Keratinocyte (primary cell): ENCODE measurements around the gene DISP1. TPM values are rescaled to one million over a fixed set of nuclear protein-coding genes. Genes with fewer than 3 reads are reported as not detected.

Experiments
- DNase-seq: peaks from one replicate; pipeline ENCODE4 v3.0.0-alpha.2; 2011; ENCODE audit warnings: low read depth, missing footprints, low spot score
- FAIRE-seq: peaks from 2 replicates; lab custom pipeline; 2011; peaks lifted over from hg19 to GRCh38; lab: Jason Lieb, UNC
- H2AFZ ChIP-seq: 2 replicates; pipeline ENCODE4 v1.6.0; 2012; ENCODE audit warnings: low read length, control low read depth, inconsistent platforms; ENCODE audit not compliant: control insufficient read depth
- H3K27ac ChIP-seq: 2 replicates; pipeline ENCODE4 v1.5.1; 2011; ENCODE audit warnings: low read length; ENCODE audit not compliant: control insufficient read depth, insufficient read depth
- H3K27me3 ChIP-seq: 3 replicates; pipeline ENCODE4 v1.6.0; 2011; ENCODE audit warnings: low read length; ENCODE audit not compliant: control insufficient read depth, insufficient read depth; ENCODE audit errors: extremely low read depth
- H3K36me3 ChIP-seq, 2 experiments: 2 replicates in 1 of 2; 3 replicates in 1 of 2; pipeline ENCODE4 v1.5.1; 2011; ENCODE audit warnings: low read length in 2 of 2, mild to moderate bottlenecking in 1 of 2; ENCODE audit not compliant: control insufficient read depth in 2 of 2, insufficient read depth in 2 of 2; ENCODE audit errors: extremely low read depth in 1 of 2
- H3K4me1 ChIP-seq: 3 replicates; pipeline ENCODE4 v1.5.1; 2011; ENCODE audit warnings: low read length; ENCODE audit not compliant: control insufficient read depth, insufficient read depth; ENCODE audit errors: extremely low read depth
- H3K4me2 ChIP-seq: 3 replicates; pipeline ENCODE4 v1.6.0; 2011; ENCODE audit warnings: low read depth, low read length; ENCODE audit not compliant: control insufficient read depth, insufficient read depth; ENCODE audit errors: extremely low read depth
- H3K4me3 ChIP-seq, 3 experiments: fragments of 200-600 bp in 1 of 3; sonication (generic) in 1 of 3; 2 replicates in 2 of 3; 3 replicates in 1 of 3; pipeline ENCODE4 v1.5.1; 2011 to 2016; ENCODE audit warnings: low read length in 3 of 3, mild to moderate bottlenecking in 3 of 3, control low read depth in 2 of 3, inconsistent platforms in 1 of 3, low read depth in 1 of 3, mixed read lengths in 1 of 3, mixed run types in 1 of 3, moderate library complexity in 1 of 3; ENCODE audit not compliant: control insufficient read depth in 2 of 3, insufficient read depth in 2 of 3; ENCODE audit errors: extremely low read depth in 1 of 3
- H3K79me2 ChIP-seq: 2 replicates; pipeline ENCODE4 v1.6.0; 2012; ENCODE audit warnings: low read length; ENCODE audit not compliant: control insufficient read depth, insufficient read depth
- H3K9ac ChIP-seq: 3 replicates; pipeline ENCODE4 v1.6.0; 2011; ENCODE audit warnings: low read length; ENCODE audit not compliant: control insufficient read depth, insufficient read depth; ENCODE audit errors: extremely low read depth
- H3K9me1 ChIP-seq: 3 replicates; pipeline ENCODE4 v1.6.0; 2011; ENCODE audit warnings: low read length; ENCODE audit not compliant: control insufficient read depth, insufficient read depth; ENCODE audit errors: extremely low read depth
- H3K9me3 ChIP-seq: 2 replicates; pipeline ENCODE4 v1.5.1; 2012; ENCODE audit warnings: low read depth, low read length; ENCODE audit not compliant: control insufficient read depth
- H4K20me1 ChIP-seq: 3 replicates; pipeline ENCODE4 v1.6.0; 2011; ENCODE audit warnings: low read length; ENCODE audit not compliant: control insufficient read depth, insufficient read depth; ENCODE audit errors: extremely low read depth
- EZH2 ChIP-seq: IDR thresholded peaks from one replicate; pipeline ENCODE4 v1.6.1; 2012; ENCODE audit warnings: inconsistent platforms, mild to moderate bottlenecking, low read length, moderate library complexity
- dilution Hi-C: fragments of 300-500 bp; cut with MboI; formaldehyde crosslinking; loops from one replicate; pipeline ENCODE4 v1.7.0; 2020; ENCODE audit warnings: low sequenced_read_pairs; ENCODE audit not compliant: extremely low pct_ligation_motif_present
- polyA plus RNA-seq, 5 experiments: library from polyadenylated mRNA; depleted of rRNA in 3 of 5; stranded (reverse) in 3 of 5; stranded (forward) in 1 of 5; unstranded in 1 of 5; fragments of >200 nt; gene quantifications; 1 replicate in 1 of 5; 2 replicates in 3 of 5; 3 replicates in 1 of 5; pipeline versions ENCODE4 v1.2.1 to v1.2.3, GENCODE V29; 2011 to 2012; ENCODE audit warnings: missing spikeins in 2 of 5, low read depth in 1 of 5, low replicate concordance in 1 of 5
- TF ChIP-seq, protein P1 (sequence below), 3 experiments: IDR thresholded peaks in 1 of 3; conservative IDR thresholded peaks in 1 of 3; optimal IDR thresholded peaks in 1 of 3; 2 replicates in 2 of 3; 3 replicates in 1 of 3; pipeline versions ENCODE3 to v1.5.1; 2011; ENCODE audit warnings: low read length in 3 of 3, mild to moderate bottlenecking in 3 of 3, moderate library complexity in 2 of 3, control low read depth in 1 of 3, inconsistent platforms in 1 of 3; ENCODE audit not compliant: insufficient read depth in 2 of 3; ENCODE audit errors: extremely low read depth in 1 of 3

Gene DISP1
- polyA plus RNA-seq, 1 donor (not counting 4 experiments of a cell fraction or from before 2014, with no cell fraction given): 1.3 TPM

DNA sequence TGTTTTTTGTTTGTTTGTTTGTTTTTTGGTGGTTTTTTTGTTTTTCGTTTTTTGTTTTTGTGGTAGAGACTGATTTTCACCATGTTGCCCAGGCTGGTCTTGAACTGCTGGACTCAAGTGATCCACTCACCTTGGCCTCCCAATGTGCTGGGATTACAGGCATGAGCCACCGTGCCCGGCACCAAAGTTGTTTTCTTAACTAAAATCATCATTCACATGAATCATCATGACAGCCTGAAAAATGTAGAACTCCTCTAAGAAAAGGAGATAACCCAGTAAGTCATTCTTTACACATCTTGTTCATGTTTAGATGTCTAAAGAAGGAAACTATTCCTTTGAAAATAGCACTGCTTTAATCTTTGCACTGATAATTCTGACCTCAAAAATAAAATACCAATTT lies 37.5 kb downstream of the DISP1 start:
- TF ChIP-seq, protein P1, sequence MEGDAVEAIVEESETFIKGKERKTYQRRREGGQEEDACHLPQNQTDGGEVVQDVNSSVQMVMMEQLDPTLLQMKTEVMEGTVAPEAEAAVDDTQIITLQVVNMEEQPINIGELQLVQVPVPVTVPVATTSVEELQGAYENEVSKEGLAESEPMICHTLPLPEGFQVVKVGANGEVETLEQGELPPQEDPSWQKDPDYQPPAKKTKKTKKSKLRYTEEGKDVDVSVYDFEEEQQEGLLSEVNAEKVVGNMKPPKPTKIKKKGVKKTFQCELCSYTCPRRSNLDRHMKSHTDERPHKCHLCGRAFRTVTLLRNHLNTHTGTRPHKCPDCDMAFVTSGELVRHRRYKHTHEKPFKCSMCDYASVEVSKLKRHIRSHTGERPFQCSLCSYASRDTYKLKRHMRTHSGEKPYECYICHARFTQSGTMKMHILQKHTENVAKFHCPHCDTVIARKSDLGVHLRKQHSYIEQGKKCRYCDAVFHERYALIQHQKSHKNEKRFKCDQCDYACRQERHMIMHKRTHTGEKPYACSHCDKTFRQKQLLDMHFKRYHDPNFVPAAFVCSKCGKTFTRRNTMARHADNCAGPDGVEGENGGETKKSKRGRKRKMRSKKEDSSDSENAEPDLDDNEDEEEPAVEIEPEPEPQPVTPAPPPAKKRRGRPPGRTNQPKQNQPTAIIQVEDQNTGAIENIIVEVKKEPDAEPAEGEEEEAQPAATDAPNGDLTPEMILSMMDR (optimal IDR thresholded peaks at IDR 0.05 in 1 of 3, IDR thresholded peaks at IDR 0.05 in 1 of 3, conservative IDR thresholded peaks at IDR 0.05 in 1 of 3; ENCODE audit: extremely low read depth in 1 of 3, insufficient read depth in 2 of 3, low read length in 3 of 3): no peak
- no peak for TF ChIP-seq EZH2
- Histone ChIP-seq H3K4me1 (no peaks in the 10 kb centered on the region), H3K79me2 (no peaks in the 10 kb centered on the region), H3K9ac (no peak overlapping the region), H2AFZ (no peak overlapping the region), H4K20me1 (no peaks in the 10 kb centered on the region), H3K4me3 (no peak overlapping the region), H3K27me3 (no peaks in the 10 kb centered on the region), H3K36me3 (no peaks in the 10 kb centered on the region), H3K27ac (no peak overlapping the region), H3K9me3 (no peaks in the 10 kb centered on the region), H3K9me1 (no peaks in the 10 kb centered on the region), H3K4me2 (no peak overlapping the region)
- DNase-seq: no peak
- no peak for FAIRE-seq
- dilution Hi-C loops: no loop called here

DNA sequence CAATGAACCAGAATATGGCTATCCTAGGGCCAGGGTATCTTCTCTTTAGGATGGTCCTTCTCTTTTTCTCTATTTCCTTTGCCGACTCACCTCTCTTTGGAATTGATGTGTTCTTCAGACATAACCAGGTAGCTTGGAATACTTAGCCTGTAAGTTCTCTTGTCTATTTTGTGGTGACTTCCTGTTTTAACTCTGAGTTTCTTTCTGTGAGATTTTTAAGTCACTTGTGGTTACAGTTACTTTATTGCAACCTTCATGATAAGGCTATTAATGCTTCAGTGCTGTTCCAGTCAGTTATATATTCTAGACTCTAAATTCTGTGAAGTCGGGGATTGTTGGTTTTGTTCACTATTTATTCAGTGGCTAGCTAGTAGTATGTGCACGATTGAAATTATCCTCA lies 46.2 kb downstream of the DISP1 start:
- DNase-seq: no peak
- no peak overlapping the region for H3K4me2 ChIP-seq
- H3K4me1 ChIP-seq: no peaks in the 10 kb centered on the region
- H4K20me1 ChIP-seq: no peaks in the 10 kb centered on the region
- H3K4me3 ChIP-seq: no peak overlapping the region
- H3K9me3 ChIP-seq: no peaks in the 10 kb centered on the region
- no peaks in the 10 kb centered on the region for H3K9me1 ChIP-seq
- H3K36me3 ChIP-seq: no peaks in the 10 kb centered on the region
- H3K27me3 ChIP-seq: no peaks in the 10 kb centered on the region
- H2AFZ ChIP-seq: no peak overlapping the region
- H3K79me2 ChIP-seq: no peaks in the 10 kb centered on the region
- no peak overlapping the region for H3K27ac ChIP-seq
- FAIRE-seq: no peak
- no peak overlapping the region for H3K9ac ChIP-seq
- dilution Hi-C loops: no loop called here
- TF ChIP-seq, protein P1 (optimal IDR thresholded peaks at IDR 0.05 in 1 of 3, IDR thresholded peaks at IDR 0.05 in 1 of 3, conservative IDR thresholded peaks at IDR 0.05 in 1 of 3; ENCODE audit: extremely low read depth in 1 of 3, insufficient read depth in 2 of 3, low read length in 3 of 3): no peak
- no peak for TF ChIP-seq EZH2

Other genes starting within 250 kb of the DISP1 start
- 2.8 to 7.2 TPM (median 6.0 TPM) in 3 replicates for gene TAF1A, start 225.1 kb upstream of the DISP1 start, polyA plus RNA-seq
- gene MIA3, start 196.9 kb upstream of the DISP1 start, polyA plus RNA-seq: 19.9 to 29.4 TPM (median 26.9 TPM) in 3 replicates
- gene AIDA, start 102.5 kb upstream of the DISP1 start, polyA plus RNA-seq: 53.4 to 86.8 TPM (median 55.4 TPM) in 3 replicates
- gene BROX, start 102.5 kb upstream of the DISP1 start, polyA plus RNA-seq: 5.0 to 9.6 TPM (median 6.4 TPM) in 3 replicates
- not detected in 3 replicates for gene FAM177B, start 77.8 kb upstream of the DISP1 start, polyA plus RNA-seq